Lung (tissue), 12 donors: ENCODE results near the gene DSN1. TPM values are rescaled to one million over a fixed set of nuclear protein-coding genes. Genes with fewer than 3 reads are reported as not detected.

Experiments
- ATAC-seq: fragments of 200-7000 bp; cut with Tn5 transposase; one replicate; pipeline ENCODE4 v1.9.1; 2020; ENCODE audit warnings: moderate number of reproducible peaks; ENCODE audit not compliant: insufficient read depth, low FRiP score
- DNase-seq, 3 donors: peaks; one replicate each; pipeline ENCODE4 v3.0.0-alpha.2; 2013 to 2017
- H3K27ac ChIP-seq, 2 donors: one replicate each; pipeline ENCODE4 v1.5.1; 2013; ENCODE audit warnings: mild to moderate bottlenecking in 2 of 2, moderate library complexity in 2 of 2, control low read depth in 1 of 2, inconsistent platforms in 1 of 2, low read depth in 1 of 2, low read length in 1 of 2
- H3K27me3 ChIP-seq, 3 donors: one replicate each; pipeline ENCODE4 v1.5.1; 2013; ENCODE audit warnings: low read length in 2 of 3; ENCODE audit not compliant: control insufficient read depth in 3 of 3, insufficient read depth in 3 of 3
- H3K36me3 ChIP-seq, 4 donors: one replicate each; pipeline ENCODE4 v1.5.1; 2013; ENCODE audit warnings: low read length in 4 of 4, mild to moderate bottlenecking in 1 of 4, moderate library complexity in 1 of 4; ENCODE audit not compliant: control insufficient read depth in 4 of 4, insufficient read depth in 4 of 4
- H3K4me1 ChIP-seq, 5 donors: one replicate each; pipeline ENCODE4 v1.5.1; 2013; ENCODE audit warnings: low read length in 5 of 5, mild to moderate bottlenecking in 2 of 5, moderate library complexity in 1 of 5; ENCODE audit not compliant: control insufficient read depth in 5 of 5, insufficient read depth in 5 of 5
- H3K4me3 ChIP-seq: one replicate; pipeline ENCODE4 v1.5.1; 2013; ENCODE audit warnings: mild to moderate bottlenecking, control low read depth, moderate library complexity
- H3K9ac ChIP-seq, 2 donors: one replicate each; pipeline ENCODE4 v1.5.1; 2013; ENCODE audit warnings: low read length in 2 of 2, control low read depth in 1 of 2; ENCODE audit not compliant: insufficient read depth in 1 of 2
- H3K9me3 ChIP-seq, 4 donors: one replicate each; pipeline ENCODE4 v1.5.1; 2013; ENCODE audit warnings: low read length in 3 of 4, mild to moderate bottlenecking in 1 of 4, moderate library complexity in 1 of 4; ENCODE audit not compliant: control insufficient read depth in 4 of 4, insufficient read depth in 3 of 4
- WGBS, 2 donors: extraction: QIAGEN DNeasy Blood & Tissue Kit; methylation state at CpG; one replicate each; pipeline ENCODE4 v1.1.7; 2013; 5-methylcytosine and 5-hydroxymethylcytosine counted together
- polyA plus RNA-seq, 2 donors: library from polyadenylated mRNA; stranded (reverse); fragments of 200-250 nt; gene quantifications; one replicate each; pipeline ENCODE4 v1.2.1, GENCODE V29; 2013
- total RNA-seq, 2 donors: library from RNA; depleted of rRNA in 1 of 2; stranded (reverse); fragments of >200 nt in 1 of 2; gene quantifications; one replicate each; pipeline ENCODE4 v1.2.1, GENCODE V29; 2014 to 2021
- TF ChIP-seq, protein P1 (sequence below): IDR thresholded peaks from 2 replicates; pipeline ENCODE4 v1.5.1; 2012; ENCODE audit warnings: mild to moderate bottlenecking; ENCODE audit errors: control extremely low read depth, extremely low read depth
- donor health status: control.
- donor health status: control.
- donor health status: Bipolar disorder and iron deficiency.
- donor health status: healthy.
- donor health status: DM: yes; HTN: yes; CAD: no.

The DSN1 gene
- total and polyA plus RNA-seq, 4 donors, result 5.8 to 11.0 (median 9.7) TPM

DNA sequence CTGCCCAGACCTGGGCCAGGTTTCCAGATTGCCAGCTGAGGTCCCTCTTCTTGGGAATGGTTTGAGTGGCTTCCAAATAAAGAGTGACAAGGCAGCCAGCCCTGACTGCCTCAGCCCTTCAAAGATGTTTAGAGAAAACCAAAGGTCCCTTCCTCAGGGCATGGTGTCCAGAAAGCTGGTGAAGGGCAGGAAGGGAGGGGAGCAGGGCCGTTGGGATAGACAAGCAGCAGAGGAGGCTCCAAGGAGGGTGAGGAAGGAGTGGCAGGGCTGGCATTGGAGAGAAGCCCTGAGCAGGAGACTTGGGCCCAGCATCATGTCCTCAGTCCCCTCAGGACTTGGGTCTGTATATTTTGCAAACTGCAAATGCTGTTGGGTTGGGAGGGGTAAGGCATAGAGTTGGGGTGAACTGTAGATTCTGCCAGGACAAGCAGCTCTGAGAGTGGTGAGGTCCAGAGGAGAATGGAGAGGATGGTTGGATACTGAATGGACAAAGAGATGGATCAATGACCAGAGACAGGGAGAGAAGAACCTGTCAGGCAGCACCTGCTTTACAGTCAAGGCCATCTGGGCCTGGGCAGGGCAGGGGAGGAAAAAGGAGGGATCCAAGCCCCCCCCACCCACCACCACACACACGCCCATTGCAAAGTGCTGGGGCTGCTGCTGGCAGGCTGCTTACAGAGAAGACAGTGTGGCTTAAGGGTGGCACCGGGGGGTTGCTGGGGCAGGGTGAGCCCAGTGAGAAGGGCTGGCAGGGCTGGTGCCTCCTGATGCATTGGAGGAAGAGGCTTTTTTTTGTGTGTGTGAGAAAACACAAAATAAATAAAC, 5.5 kb upstream of the DSN1 start:
- no peak overlapping the region for H3K4me3 ChIP-seq
- H3K4me1 ChIP-seq, result peaks cover 0 to 19% (median 3%) of the 10 kb centered on the region in 5 donors
- ATAC-seq (no peak), DNase-seq (no peak)
- H3K27ac ChIP-seq, result no peak overlapping the region
- WGBS, 2 donors, result 68 to 78% methylated on average over 3 of the region's 3 CpGs
- H3K9ac ChIP-seq, result no peak overlapping the region
- H3K9me3 ChIP-seq, result no peaks in the 10 kb centered on the region
- TF ChIP-seq, protein P1, sequence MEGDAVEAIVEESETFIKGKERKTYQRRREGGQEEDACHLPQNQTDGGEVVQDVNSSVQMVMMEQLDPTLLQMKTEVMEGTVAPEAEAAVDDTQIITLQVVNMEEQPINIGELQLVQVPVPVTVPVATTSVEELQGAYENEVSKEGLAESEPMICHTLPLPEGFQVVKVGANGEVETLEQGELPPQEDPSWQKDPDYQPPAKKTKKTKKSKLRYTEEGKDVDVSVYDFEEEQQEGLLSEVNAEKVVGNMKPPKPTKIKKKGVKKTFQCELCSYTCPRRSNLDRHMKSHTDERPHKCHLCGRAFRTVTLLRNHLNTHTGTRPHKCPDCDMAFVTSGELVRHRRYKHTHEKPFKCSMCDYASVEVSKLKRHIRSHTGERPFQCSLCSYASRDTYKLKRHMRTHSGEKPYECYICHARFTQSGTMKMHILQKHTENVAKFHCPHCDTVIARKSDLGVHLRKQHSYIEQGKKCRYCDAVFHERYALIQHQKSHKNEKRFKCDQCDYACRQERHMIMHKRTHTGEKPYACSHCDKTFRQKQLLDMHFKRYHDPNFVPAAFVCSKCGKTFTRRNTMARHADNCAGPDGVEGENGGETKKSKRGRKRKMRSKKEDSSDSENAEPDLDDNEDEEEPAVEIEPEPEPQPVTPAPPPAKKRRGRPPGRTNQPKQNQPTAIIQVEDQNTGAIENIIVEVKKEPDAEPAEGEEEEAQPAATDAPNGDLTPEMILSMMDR, result no peak
- peaks cover 2 to 12% (median 7%) of the 10 kb centered on the region in 4 donors for H3K36me3 ChIP-seq
- H3K27me3 ChIP-seq, result no peaks in the 10 kb centered on the region

DNA sequence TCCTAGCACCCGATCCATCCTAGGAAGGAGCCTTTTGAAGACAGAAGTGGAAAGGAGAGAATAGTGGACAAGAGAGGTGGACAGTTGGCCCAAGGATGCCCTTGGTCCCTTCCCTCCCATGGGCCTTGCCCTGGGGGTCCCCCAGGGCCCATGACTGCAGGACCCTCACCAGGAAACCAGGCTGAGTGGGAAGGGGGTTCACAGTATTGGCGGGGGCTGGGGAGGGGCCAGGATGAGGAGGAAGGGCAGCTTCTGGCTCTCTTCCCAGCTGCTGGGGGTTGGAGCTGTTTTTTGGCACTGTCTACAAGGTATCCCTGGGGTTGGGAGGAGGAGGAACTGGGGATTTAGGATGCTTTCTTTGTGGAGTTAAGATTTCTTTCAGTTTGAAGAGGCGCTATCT, 4.0 kb upstream of the DSN1 start:
- no peak for ATAC-seq
- 67 to 74% methylated on average over 3 of the region's 3 CpGs for WGBS, 2 donors
- TF ChIP-seq, protein P1, result no peak
- peak; percentile 38 to 50 (median 39) for DNase-seq
- no peak overlapping the region for H3K27ac ChIP-seq
- peaks cover 0 to 7% (median 3%) of the 10 kb centered on the region in 4 donors for H3K36me3 ChIP-seq
- peaks cover 0 to 26% (median 8%) of the 10 kb centered on the region in 5 donors for H3K4me1 ChIP-seq
- H3K9me3 ChIP-seq, result no peaks in the 10 kb centered on the region
- H3K27me3 ChIP-seq, result no peaks in the 10 kb centered on the region
- H3K9ac ChIP-seq, result peak overlapping the region in 1 of 2 donors; percentile 49
- no peak overlapping the region for H3K4me3 ChIP-seq

DNA sequence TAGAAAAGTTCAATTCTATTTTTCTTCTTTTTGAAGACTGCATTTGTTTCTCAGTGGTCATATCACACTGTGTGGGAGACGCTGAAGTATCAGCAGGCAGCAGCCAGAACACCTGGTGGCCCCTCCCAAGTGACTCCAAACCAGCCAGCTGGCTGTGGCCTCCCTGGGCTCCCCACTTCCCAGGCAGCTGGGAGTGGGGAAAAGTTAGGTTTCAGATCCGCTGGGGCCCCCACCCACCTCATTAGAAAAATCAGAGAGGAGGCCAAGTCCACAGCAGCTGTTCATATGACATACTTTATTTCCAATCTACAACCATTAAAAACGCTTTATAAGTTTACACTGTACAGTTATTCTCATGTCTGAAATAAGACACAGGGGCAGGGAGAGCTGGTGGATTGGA, 3.6 kb upstream of the DSN1 start:
- Histone ChIP-seq H3K9me3 (no peaks in the 10 kb centered on the region), H3K27ac (no peak overlapping the region), H3K27me3 (no peaks in the 10 kb centered on the region), H3K4me3 (no peak overlapping the region), H3K4me1 (peaks cover 0 to 28% (median 8%) of the 10 kb centered on the region in 5 donors), H3K9ac (peak overlapping the region in 1 of 2 donors; percentile 49), H3K36me3 (peaks cover 0 to 7% (median under 1%) of the 10 kb centered on the region in 4 donors)
- ATAC-seq (no peak), DNase-seq (peak; percentile 47 to 71 (median 70))
- TF ChIP-seq, protein P1, result no peak
- WGBS, 2 donors, result 75 to 91% methylated on average over 3 of the region's 3 CpGs
